ENCODE data around the gene HS1BP3.

Gene HS1BP3

DNA sequence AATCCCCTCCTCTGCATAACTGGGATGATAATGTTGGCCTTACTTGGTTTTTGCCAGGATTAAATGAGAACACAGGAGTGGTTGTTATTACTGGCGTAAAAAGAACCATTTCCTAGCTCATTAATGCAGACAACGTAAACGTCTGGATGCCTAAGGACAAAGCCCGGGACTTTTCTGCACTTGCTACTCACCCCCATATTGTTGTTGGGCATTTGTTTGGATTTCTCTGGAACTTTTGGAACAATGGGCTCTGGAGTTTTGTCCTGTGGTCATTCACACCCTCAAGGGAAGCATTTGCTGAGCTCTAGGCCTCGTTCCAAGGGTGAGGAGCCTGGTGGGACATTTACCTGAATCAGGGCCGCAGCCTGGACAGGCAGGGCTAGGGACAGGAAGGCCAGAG is 76.0 kb downstream of the HS1BP3 start:
- in situ Hi-C loops (cut with HindIII; ENCODE audit: low sequenced_read_pairs) = no loop called here

DNA sequence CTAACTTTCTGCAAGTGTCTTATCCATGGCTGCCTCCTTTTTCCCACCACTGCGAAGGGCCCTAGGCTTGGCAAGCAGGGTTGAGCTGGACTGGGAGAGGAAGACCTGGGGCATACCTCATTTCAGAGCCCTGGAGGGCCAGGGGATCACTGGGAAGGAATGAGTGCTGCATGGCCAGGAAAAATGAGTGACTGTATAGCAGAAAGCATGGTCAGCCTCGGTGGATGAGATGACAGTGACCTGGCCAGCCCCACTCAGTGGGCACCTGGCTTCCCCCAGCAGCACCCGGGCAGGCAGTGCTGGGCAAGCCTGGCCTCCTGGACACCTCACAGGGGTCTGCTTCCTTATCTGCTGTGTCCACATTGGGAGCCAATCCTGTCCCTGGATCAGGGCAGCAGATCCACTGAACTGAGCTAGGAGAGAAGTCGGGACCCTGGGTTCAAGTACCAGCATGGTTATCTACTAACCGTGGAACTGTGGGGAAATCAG is 76.4 kb downstream of the HS1BP3 start:
- in situ Hi-C loops (cut with HindIII; ENCODE audit: low sequenced_read_pairs) = no loop called here

DNA sequence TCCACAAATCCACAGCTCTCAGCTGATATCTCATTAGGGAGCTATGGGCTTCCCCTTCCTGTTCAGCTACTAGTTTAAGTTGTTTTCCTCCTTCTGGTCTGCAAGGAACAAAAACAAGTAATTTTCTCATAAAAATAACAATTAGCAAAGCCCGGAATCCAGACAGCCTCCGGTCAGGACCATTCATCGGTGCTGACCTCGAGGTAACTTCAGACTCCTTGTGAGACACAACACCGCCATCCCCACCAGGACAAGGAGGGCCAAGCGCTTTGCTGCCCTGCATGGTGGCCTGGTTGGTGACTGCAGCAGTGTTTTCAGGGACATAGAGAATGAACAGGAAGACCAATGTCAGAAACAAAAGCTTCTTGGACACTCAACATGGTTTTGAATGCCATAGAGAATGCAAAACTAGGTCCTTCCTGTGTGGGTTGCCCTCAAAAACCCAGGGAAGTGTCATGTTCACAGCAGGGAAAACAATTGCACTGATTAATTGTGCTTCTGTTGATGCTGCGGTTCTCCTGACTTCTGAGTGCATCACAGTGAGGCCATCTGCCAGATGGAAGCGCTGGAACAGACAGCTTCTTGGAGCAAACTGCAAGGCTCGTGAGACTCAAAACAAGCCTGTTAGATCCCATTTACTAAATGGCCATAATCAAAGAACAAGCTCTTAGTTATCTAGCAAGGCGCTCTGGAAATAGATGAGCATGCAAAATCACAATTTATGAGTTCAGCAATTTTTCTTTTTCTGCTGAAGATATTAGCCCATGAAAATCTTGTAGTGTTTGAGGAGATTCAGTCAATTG is 77.1 kb downstream of the HS1BP3 start:
- in situ Hi-C loops (cut with HindIII; ENCODE audit: low sequenced_read_pairs) = no loop called here

DNA sequence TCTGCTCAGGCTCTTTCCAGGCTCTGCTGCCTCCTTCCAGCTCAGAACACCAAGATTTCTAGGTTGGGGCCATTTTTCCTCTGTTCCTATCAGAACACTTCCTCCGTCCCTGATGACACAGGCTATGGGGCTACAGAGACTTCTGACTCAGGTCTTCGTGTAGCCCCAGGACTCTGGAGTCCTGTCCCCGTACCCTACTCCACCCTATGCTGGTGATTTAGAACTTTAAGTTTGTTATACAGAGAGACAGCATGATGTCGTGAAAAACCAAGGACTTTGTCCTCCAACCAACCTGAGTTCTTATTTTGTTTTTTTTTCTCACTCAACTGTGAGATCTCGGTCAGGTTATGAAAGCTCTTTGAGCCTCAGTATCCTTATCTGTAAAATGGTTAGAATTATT is 78.7 kb downstream of the HS1BP3 start:
- in situ Hi-C loops (cut with HindIII; ENCODE audit: low sequenced_read_pairs) = no loop called here

DNA sequence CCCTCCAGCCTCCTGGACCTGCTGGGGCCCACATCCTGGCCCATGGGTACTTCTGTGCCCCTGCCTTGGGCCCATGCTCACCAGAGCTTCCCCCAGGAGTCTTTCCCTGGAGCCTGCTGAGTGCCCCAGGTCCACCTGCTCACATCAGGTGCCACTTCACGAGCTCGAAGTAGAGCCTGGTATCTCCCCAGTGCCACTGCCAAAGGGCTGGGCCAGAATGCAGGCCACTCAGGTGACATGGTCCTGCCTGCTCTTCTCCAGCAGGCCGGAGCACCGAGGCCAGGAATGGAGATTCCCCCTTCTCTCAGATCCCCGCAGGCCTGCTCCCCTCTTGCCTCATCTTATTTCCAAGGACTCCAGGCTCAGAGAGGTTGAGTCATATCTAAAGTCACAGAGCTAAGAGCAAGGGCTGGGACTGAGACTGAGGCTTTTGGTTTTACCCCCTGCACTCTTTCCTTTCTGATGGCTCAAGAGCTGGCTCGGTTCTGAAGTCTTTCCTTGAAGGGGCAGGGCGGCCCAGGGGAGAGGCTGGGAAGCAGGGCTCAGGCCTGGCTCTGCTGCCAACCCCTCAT is 79.2 kb downstream of the HS1BP3 start:
- in situ Hi-C loops (cut with HindIII; ENCODE audit: low sequenced_read_pairs) = no loop called here

DNA sequence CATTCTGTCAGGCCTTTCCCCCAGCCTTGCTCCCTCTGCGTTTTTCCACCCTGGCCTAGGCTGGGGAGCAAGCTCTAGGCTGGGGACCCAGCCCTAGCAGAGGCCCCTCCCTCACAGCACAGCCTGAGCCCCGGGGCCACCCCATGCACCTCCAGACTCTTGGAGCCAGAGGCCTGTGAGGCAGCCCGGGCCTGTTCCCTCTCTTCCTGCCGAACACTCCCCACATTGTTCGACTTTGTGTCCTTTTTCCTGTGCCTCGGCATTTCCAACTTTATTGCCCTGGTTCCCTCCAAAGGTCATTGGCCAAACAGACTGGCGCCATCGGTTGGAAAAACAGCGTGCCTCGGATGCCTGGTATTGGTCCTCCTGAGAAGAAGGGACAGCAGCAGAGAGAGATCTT is 79.7 kb downstream of the HS1BP3 start:
- in situ Hi-C loops (cut with HindIII; ENCODE audit: low sequenced_read_pairs) = no loop called here

DNA sequence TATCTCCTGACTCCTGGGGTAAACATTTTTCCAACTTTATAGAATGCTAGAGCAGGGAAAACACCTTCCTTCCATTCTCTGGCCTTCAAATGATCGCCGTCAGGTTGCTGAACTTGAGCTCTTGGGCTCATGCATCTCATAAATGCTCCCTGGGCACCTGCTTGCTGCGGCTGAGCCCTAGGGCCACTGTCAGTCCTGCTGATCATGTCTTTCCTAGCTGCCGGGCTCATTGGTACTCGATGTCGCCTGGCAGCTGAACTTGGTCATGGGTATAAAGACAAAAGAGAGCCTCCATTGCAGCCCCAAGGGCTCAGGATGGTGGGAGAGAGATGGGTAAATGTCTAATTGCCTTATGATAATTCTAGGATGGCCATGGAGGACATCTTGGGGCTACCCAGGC is 80.6 kb downstream of the HS1BP3 start:
- in situ Hi-C loops (cut with HindIII; ENCODE audit: low sequenced_read_pairs) = no loop called here

DNA sequence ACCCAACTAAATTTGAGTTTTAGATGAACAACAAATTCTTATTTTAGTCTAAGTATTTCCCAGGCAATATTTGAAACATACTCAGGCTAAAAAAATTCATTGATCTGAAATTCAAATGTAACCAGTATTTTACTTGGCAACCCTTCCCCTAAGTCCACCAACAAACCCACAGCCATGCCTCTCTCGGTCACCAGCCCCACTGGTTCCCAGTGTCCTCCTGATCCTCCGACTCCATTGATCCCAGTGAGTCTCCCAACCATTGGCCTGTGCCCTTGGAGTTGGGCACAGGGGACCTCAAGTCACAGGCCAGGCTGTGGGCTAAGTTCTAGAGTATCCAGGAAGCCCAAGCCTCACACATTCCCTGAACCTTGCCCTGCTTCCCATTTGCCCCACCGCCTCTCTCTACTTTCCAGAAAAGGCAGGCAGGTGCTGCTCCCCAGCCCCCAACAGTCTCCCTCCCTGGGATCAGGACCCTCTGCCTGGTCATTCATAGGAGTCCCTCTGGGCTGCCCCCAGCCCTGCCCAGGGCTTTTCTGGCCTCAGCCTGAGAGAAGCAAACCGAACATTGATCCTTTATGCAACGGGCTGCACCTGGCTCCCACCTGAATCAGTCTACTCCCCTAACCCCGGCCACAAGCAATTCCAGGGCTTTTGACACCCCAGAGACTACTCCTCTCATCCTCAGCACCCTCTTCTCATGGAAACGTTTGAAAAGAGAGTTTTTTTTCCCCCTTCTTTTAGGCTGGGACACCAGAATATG is 81.3 kb downstream of the HS1BP3 start:
- in situ Hi-C loops (cut with HindIII; ENCODE audit: low sequenced_read_pairs) = loop anchor here (5.0 kb wide), 1 partner anchor 68 kb away; no protein-coding TSS in a partner anchor

DNA sequence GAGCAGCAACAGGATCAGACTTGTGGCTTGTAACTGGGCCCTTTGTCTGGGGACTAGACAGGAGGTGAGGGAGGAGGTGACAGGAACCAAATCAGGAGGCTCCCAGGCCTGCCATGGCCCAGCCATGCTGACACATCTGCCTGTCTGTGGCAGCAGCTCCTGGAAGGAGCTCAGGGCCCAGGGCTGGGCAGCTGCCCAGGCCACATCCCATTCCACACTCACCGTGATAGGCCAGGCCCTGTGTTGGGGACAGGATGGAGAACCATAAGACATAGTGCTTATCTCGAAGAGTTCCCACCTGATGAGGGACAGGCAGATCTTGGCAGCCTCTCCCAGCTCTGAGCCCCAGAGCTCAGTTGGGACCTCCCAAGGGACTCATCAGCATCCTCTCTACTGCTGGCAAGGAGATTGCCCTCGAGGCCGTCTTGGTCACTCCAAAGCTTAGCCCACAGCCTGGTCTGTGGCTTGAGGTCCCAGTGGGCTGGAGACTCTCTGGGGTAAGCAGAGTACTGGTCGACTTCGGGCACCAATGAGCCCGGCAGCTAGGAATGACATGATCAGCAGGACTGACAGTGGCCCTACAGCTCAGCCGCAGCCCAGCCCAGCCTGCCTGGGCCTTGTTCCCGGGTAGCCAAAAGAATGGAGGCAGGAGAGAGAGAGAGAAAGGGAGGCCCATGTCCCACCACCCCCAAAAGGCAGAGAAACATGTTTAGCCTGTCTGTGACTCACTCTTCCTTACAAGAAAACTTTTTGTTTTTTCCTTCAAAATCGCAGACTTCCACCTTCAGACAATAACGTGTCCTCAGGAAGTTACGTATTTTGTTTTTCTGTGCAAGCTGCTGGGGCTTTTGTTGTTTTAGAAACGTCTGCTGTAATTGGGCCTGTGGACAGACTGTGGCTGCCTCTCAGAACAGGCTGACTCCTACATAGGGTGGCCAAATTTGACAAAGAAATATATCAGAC is 82.1 kb downstream of the HS1BP3 start:
- in situ Hi-C loops (cut with HindIII; ENCODE audit: low sequenced_read_pairs) = loop anchor here (5.0 kb wide), 1 partner anchor 69 kb away; no protein-coding TSS in a partner anchor

DNA sequence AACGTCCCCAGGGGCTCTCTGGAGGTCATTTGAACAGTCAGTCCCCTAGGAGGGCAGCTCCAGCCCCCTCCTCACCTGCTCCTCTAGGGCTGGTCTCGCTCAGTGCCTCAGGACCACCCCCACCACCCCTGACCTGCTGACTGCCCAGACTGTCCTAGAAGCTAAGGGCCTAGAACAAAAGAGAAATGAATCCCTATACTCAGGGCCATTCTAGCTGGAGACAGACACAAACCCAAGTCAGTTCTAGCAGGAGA is 83.0 kb downstream of the HS1BP3 start:
- in situ Hi-C loops (cut with HindIII; ENCODE audit: low sequenced_read_pairs) = loop anchor here (5.0 kb wide), 1 partner anchor 69 kb away; no protein-coding TSS in a partner anchor
